Measurements from ENCODE around the gene MRTFB. TPM values are rescaled to one million over a fixed set of nuclear protein-coding genes. Genes with fewer than 3 reads are reported as not detected.

The MRTFB gene
- total and polyA plus RNA-seq, 2 of the 13 experiments (the other 11 are each of a cell fraction or from before 2014, with no cell fraction given), result 11.4 to 14.0 TPM

GRCh38 chr16:14051103-14051729, 19.9 kb upstream of the MRTFB start:
- no peak for ATAC-seq
- Histone ChIP-seq H2AFZ (ENCODE audit: low read length) (no peak overlapping the region), H3K4me3 (replicated peaks in 1 of 3; ENCODE audit: insufficient read depth in 1 of 3, low read depth in 2 of 3, low read length in 3 of 3) (no peak overlapping the region), H3K36me3 (replicated peaks in 1 of 2; ENCODE audit: control insufficient read depth in 1 of 2, insufficient read depth in 2 of 2, low read length in 2 of 2) (no peaks in the 10 kb centered on the region), H3K27me3 (ENCODE audit: control insufficient read depth in 1 of 2, insufficient read depth in 2 of 2, low read length in 2 of 2) (peaks cover 2 to 6% of the 10 kb centered on the region in 2 experiments; a peak in 1 of 5 replicates), H3K79me2 (ENCODE audit: insufficient read depth, low read length) (no peaks in the 10 kb centered on the region), H3K4me1 (ENCODE audit: insufficient read depth, low read length) (peaks cover 10% of the 10 kb centered on the region), H3K9ac (ENCODE audit: insufficient read depth, low read depth, low read length) (no peak overlapping the region), H3K9me3 (ENCODE audit: low read length) (no peaks in the 10 kb centered on the region), H3K4me2 (ENCODE audit: low read depth, low read length) (no peak overlapping the region), H4K20me1 (ENCODE audit: insufficient read depth, low read length) (no peaks in the 10 kb centered on the region), H3K27ac (ENCODE audit: extremely low read length, insufficient read depth, low read length) (no peak overlapping the region)
- ChIA-PET POLR2A (no interaction called here), CTCF (ENCODE audit: low intra/inter-chr PET ratio, low total read pairs) (no interaction called here)
- in situ Hi-C loops (cut with HindIII; ENCODE audit: extremely low pct_ligation_motif_present, low pct_unique_long_range_greater_than_20kb) (no loop called here), intact Hi-C loops (cut with micrococcal nuclease; ENCODE audit: unreplicated experiment) (no loop called here)
- 42% methylated on average over 5 of the region's 5 CpGs for whole genome bisulfite sequencing (ENCODE audit: low lambda C conversion rate)
- no TSS peak for BruUV-seq (replicated peaks)
- FAIRE-seq, result no peak
- DNase-seq (ENCODE audit: low spot score), result no peak
- TF ChIP-seq, protein P1, sequence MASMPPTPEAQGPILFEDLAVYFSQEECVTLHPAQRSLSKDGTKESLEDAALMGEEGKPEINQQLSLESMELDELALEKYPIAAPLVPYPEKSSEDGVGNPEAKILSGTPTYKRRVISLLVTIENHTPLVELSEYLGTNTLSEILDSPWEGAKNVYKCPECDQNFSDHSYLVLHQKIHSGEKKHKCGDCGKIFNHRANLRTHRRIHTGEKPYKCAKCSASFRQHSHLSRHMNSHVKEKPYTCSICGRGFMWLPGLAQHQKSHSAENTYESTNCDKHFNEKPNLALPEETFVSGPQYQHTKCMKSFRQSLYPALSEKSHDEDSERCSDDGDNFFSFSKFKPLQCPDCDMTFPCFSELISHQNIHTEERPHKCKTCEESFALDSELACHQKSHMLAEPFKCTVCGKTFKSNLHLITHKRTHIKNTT (CRISPR knock-in tag; IDR thresholded peaks at IDR 0.05), result no peak
- 0 out of 2 replicates have a peak, but pooled peaks have one; percentile 40 for TF ChIP-seq NFRKB (IDR thresholded peaks at IDR 0.05)
- peak; percentile 99 for TF ChIP-seq IKZF1 (IDR thresholded peaks at IDR 0.05)
- 0 out of 2 replicates have a peak, but pooled peaks have one; percentile 23 for TF ChIP-seq HOXA7 (CRISPR knock-in tag; IDR thresholded peaks at IDR 0.05)
- TF ChIP-seq ZBTB49 (CRISPR knock-in tag; IDR thresholded peaks at IDR 0.05; ENCODE audit: borderline replicate concordance), result no peak
- TF ChIP-seq ZNF646 (CRISPR knock-in tag; IDR thresholded peaks at IDR 0.05), result peak; percentile 83
- no peak for TF ChIP-seq HNRNPUL1 (IDR thresholded peaks at IDR 0.05; ENCODE audit: low read depth, low read length)
- TF ChIP-seq FOXK2 (IDR thresholded peaks at IDR 0.05), result peak; percentile 62; the same call in 1 of the 2 replicates
- peak; percentile 93 for TF ChIP-seq PHB2 (IDR thresholded peaks at IDR 0.05; ENCODE audit: partially characterized antibody)
- TF ChIP-seq SOX6 (IDR thresholded peaks at IDR 0.05), result peak; percentile 89; the same call in 1 of the 2 replicates
- TF ChIP-seq SOX6 (CRISPR knock-in tag; IDR thresholded peaks at IDR 0.05), result no peak
- TF ChIP-seq PHF5A (CRISPR knock-in tag; IDR thresholded peaks at IDR 0.05; ENCODE audit: low read depth, unreplicated experiment), result no peak
- TF ChIP-seq NONO (IDR thresholded peaks at IDR 0.05), result peak; percentile 93
- TF ChIP-seq NONO (CRISPR knock-in tag; conservative IDR thresholded peaks at IDR 0.05), result no peak
- no peak for TF ChIP-seq ZNF703 (CRISPR knock-in tag; IDR thresholded peaks at IDR 0.05; ENCODE audit: borderline replicate concordance)

Data from HepG2 (cell line).